Stimulated activated CD8-positive, alpha-beta memory T cell treated with anti-CD3 and anti-CD28 coated beads, Interleukin-7, amount 100 ng/mL, for 4 hours (primary cell): ENCODE measurements around the gene SEMA4D.
"Not testable (repeated sequence)": the region's sequence is repeated elsewhere in the genome, so short reads cannot be mapped to it uniquely, and the experiment has no call there.

Source experiments
- DNase-seq, 2 donors: peaks; one replicate each; pipeline ENCODE4 v3.0.0-alpha.2; 2020; ENCODE audit warnings: low read depth in 2 of 2

The SEMA4D gene

DNA sequence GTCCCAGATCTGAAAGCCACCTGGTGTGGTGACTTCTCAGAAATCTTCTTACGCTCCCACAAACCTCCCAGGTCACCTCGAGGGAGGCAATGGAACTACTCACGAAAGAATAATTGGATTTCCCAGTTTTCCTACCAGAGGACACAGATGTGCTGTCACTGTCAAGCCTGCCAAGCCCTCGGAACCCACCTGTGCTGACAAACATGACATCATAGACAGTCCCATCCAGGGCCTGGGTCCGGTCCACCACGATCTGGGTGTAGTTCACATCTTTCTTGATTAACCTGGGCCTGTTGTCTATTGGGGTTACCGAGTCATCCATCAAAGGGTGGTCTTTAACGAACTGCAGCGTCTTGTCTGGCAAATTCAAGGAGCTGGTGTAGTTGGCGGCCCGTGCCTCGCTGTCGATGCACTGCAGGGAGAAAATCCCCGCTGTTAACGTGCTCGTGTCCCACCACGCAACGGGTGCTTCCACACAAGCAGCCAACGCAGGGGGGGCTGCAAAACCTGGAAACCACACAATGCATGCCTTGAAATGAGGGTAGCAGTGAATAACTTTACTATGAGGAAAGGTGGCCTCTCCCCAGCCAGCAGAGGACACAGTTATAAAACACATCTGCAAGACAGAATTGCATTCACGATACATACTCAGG lies 110.6 kb downstream of the SEMA4D start:
- DNase-seq = no peak

DNA sequence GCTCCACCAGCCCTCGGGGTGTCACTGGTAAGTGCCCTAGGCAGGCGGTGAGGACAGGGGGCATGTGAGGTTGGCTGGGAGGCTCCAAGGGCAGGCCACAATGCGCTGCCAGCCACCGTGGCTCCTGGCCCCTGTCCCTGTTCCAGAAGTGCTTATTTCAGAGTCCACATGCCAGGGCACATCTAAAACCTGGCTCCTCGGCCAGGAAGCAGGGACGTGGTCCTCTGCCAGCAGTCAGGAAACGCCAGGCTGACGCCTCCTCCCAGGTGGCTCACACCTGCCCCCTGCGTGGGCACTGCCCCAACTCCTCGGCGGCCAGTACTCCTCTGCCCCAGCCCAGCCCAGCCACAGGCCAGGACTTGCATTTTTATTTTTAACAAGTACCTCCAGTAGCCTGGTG lies 111.1 kb downstream of the SEMA4D start:
- DNase-seq = no peak

DNA sequence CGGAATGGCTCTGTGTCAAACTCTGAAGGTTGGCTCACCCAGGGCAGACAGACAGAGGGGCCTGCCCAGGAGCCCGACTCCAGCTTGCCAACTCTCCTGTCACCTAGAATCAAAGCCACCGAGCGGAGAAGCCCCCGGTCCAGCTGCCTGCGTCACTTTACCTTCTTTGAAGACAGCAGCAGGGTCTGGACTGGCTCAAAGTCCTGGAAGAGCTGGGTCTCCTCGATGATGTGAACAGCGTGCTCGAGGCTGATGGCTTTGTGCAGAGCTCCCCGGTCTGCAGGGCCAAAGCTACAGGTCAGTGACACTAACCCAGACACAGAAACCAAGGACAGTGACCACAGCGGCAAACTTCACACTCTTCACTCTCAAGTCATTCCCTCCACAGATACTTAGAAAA lies 111.7 kb downstream of the SEMA4D start:
- DNase-seq = no peak

DNA sequence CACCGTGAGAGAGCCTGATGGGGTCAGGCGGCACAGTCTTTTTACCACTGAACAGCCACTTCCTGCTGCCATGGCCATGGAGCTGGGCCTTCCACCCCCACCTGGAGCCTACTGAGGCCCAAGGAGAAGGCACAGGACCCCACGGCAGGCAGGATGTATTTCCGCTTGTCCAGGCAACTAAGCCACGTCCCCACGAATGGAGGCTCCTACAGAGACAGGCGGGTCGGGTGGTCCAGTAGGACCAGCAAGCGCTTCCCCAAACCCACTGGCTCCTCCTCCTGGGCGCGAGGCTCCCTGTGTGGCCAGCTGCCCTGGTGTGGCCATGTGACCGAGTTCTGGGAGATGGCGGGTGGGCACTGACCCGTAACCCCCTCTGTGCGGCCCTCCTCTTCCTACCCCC lies 113.1 kb downstream of the SEMA4D start:
- no peak for DNase-seq

DNA sequence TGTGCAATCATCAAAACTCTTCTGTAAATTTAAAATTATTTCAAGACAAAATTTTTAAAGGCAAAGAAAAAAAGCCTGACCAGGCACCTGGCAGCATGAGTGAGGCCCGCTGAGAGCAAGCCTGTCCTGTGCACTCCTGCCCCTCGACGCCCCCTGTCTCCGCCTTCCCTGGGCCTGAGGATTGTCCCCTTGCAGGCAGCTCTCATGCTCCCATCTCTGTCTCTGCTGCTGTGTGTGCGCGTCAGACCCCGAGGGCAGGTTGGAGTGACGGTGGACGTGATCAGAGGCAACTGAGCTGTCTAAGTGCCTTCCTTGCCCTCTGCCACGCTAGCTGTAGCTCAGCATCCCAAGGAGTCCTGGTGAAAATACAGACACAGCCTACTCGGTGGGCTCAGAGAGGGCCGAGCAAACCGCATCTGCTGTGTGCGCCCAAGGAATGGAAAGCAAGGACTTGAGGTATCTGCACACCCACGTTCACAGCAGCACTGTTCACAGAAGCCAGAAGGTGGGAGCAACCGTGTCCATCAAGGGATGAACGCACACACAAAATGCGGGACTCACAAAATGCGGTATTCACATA lies 114.1 kb downstream of the SEMA4D start:
- DNase-seq = no peak

DNA sequence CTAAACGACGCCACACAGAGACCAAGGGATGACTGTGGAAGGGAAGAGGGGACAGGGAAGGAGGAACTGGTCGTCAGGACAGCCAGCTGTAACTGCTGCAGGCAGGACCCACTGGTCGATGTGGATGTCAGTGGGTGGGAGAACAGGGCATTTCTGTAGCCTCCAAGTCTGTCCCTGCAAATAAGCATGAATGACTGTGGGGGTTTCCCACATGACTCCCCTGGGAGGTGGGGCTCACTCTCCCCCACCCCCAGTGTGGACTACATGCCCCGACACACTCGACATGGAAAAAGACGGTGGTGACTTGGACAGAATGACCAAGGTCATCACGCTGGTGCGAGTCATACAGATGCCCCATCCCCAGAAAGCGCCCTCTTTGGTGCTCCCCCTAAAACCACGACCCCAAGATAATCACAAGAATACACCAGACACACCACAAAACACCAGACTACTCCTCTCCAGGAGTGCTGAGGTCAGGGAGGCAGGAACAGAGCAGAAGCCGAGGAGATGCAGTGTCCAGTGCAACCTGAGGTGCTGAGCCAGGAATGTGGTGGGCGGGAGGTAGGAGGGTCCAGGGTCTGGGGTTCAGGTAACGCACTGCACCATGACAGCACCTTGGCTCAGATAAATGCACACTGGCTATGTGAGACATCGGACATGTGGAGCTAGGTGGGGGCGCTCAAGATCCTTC lies 114.7 kb downstream of the SEMA4D start:
- DNase-seq = no peak

DNA sequence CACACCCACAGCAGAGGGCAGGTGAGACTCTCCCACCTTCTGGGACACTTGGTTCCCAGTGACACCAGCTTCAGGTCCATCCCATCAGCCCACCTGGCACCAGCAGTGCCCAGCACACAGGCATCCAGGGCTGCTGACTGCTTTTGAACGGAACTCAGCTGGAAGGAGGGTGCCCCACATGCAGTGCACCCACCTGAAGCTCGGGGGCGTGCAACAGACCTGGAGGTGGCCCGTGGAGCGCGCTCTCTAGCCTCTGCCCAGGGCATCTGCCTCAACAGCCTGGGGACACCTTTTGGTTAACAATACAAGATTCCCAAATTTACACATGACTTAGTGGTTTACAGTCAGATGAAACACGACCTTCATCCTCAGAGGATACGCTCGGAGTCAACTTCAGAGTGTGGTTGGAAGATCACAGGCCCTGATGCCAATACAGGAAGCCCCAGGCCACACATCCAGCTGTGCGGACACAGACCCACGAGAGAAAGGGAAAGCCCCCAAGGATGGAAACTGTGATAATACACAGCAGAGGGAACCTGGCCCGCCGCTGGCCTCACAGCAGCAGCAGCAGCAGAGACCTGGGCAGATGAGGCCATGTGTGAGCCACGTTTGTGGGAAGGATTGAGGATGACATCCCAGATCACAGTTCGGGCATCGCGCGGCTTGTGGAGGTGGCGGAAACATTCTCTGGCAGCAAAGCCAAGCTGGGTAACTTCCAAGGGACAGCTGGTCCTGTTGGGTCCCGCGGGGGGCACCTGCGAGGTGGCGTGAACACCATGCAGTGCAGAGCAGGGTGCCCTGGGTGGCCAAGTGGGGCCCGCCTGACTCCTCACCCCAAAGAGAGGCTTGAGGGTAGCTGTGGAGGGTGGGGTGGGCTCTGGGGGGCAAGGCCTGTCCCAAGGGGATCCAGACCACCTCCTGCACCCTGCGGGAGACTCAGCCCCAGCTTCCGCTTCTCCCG lies 115.6 kb downstream of the SEMA4D start:
- no peak for DNase-seq

DNA sequence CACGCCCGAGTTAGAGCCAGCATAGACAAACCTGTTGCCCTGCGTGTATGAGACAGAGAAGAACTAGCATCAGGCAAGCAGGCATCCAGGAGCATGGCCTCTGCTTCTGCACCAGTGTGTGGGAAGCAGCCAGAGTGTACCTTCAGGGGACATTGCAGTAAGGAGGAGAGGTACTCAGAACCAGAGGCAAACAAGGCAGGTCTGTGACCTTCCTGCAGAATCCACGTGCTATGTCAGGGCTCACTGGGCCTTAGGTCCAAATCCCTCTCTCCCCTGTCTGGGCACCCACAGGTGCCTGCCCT lies 116.7 kb downstream of the SEMA4D start:
- DNase-seq = no peak

DNA sequence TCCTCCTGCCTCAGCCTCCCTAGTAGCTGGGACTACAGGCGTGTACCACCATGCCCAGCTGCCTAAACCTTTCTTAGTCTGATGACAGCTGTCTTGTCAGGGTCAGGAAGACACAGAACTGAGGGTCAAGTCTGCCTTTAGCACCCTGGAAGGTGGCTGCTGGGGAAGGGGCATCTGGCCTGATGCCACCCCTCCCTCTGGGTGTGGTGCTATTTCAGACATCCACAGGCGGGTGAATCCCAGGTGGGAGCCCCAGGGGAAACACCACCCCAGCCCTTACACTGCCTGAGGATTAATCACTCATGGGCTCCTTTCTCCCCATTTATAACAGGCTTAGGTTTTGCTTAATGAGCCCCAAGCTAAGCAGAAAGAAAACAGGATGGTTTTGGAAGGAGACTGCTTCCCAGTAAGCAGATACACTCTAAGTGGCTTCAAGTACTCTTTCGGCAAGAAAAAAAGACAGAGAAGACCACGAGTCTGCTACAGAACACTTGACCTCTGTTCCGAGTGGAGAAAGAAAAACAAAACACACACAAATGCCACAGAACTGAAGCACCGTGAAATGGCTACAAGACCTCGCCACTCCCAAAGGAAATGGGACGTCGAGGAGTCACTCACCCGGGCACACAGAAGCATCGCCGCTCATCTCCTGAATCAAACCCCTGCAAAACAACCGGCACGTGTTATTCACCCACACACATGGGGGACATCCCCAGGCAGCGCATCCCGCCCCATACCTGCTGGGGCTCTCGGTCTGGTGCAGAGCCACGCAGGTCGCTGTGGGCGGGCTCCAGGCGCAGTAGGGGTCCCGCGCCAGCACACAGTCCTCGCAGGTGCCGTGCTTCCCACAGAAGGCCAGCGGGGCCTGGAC lies 117.2 kb downstream of the SEMA4D start:
- no peak for DNase-seq

DNA sequence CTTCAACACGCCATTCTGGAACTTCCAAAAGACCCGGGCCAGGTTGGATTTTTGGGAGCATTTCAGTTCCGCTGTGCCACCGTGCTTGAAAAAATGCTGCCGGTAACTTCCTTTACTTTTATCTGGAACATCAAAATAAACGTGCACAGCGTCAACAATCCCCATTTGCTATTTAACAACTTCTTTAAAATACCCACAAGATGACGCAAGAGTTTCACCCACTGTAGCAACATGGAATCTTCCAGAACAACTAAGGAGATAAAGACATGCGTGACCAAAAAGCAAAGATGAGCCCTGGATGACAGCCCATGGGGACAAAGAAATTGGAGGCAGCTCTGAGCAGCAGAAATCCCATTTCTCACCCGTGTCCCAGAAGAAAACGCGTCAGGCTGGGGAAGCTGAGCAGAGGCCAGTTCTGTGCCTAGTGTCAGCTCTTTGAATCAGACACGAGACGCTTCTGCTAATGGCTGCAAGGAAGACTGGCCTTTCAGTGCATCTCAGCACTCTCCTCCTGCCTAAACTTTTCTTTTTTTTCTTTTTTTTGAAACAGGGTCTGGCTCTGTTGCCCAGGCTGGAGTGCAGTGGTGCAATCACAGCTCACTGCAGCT lies 118.3 kb downstream of the SEMA4D start:
- no peak for DNase-seq

DNA sequence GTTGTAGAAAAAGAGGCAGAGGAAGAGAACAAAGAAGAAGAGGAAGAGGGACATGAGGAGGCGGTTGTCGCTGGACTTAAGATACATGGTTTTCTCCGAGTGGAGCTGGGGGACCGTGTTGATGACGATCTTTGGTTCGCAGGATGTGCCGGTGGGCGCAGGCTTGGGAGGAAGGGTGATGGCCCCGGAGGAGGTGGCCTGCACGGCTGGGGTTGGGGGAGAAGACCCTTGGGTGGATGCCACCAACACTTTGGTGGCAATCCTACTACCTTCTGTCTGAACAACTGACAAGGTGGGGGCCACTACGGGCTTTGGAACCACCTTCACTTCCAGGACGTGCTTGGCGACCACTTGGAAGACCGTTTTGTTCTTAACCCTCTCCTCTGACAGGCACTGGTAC lies 118.9 kb downstream of the SEMA4D start:
- no peak for DNase-seq

DNA sequence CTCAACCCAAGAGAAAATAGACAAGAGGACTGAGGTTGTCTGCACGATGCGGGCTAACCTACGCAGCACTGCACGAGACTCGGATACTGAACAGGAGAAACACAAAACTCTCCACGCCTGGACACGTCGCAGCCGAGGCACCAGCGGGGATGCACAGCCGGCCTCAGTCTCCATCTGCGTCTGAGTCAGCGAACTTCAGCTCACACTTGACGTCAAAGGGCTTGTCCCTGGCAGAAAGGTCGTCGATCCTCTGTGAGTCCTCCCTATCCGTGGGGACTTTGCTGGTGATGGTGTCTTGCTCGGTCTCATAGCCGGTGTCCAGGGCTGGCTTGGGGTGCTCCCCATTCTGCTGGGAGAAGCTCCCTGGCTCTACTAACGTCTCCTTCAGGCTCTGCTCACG lies 119.4 kb downstream of the SEMA4D start:
- DNase-seq = no peak

DNA sequence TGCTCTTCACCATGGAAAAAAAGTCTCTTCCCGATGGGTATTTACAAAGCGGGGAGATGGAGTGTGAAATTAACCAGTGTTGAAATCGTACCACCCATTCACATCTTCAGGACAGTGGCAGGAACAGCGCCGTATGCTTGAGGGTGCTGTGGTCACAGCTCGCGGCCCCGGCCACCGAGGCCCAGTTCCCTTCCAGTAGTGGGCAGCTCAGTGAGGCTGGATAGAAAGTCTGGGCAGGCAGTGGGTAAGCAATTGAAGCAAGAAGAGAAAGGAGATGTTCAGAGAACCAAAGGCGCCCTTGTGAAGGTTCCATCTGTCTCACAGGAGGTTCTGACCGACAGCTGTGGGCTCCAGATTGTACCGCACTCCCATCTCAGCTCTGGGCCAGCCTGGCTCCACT lies 120.5 kb downstream of the SEMA4D start:
- no peak for DNase-seq

DNA sequence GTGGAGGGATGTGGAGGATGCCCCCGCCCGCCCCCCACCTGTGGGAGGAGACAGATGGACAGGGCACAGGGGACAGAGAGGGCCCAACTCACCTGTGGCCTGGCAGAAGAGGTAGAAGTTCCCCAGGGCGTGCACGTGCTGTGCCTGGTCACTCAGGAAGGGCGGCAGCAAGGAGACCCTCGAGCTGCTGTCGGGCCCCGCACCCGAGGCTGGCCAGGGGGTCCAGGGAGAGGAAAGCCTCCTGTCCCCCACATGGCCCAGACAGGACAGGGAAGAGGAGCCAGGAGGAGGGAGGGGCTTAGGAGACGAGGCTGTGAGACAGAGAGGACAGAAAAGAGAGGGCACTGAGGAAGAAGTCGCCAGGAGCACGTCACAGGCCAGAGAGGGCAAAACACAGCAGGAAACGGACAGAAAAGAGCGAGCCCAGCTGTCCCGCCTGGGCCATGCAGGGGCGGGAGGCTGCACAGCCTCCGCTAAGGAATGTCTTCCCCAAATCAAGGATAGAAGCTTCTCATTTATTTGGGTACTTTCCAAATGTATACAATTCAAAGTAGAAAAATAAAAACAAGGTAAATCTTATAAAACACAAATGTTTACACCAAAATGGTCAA lies 121.1 kb downstream of the SEMA4D start:
- no peak for DNase-seq

DNA sequence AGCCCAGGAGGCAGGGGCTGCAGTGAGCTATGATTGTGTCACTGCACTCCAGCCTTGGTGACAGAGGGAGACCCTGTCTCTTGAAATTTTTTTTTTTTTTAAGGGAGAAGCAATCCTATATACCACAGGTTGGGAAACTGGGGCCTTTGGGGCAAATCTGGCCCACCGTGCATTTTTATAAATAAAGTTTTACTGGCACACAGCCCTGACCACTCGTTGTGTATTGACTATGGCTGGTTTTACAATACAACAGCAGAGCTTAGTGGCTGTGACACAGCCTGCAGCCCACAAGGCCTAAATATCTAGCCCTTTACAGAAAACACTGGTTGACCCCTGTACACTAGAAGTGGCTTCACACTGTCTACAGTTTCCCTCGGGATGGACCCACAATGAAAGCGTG lies 121.6 kb downstream of the SEMA4D start:
- DNase-seq = no peak

DNA sequence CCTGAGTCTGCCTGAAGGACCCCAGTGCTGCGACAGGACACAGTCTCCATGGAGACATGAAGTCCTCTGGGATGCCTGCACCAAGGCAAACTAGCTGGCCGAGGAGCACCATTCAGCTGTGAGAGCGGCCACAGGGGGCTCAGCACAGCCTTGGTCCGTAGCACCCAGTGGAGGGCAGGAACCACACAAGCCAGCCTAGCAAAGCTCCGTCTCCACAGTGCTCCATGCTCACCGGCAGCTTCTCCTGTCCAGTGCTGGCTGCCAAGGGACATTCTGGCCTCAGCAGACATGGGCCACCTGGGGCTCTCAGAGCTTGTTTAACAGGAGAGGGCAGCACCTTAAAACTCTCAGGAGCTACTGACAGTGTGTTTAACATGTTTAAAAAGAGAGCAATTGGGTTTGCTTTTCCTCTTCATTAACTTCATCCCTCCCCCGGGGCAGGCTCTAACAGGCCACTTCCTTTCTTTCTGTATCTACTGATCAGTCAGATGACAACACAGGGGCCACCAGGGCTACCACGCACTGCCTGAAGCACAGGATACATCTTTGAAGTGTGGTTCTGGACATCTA lies 122.6 kb downstream of the SEMA4D start:
- DNase-seq = no peak

DNA sequence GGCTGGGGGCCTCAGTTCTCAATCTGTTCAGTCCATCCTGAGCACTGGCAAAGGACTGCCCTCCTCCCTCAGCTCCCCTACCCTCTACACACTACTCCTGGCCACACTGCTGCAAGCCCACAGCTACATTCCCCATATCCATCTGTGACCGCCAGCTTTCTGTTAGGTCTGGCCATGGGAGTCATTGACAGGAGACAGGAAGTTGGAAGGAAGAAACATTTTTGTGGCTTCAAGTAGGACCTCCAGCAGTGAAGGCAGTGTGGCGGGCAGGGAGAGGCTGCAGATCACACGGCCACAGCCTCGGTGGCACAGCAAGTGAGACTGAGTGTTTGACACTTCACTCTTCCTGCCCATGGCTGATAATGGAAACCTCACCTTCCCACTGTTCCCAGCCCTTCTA lies 123.7 kb downstream of the SEMA4D start:
- no peak for DNase-seq

DNA sequence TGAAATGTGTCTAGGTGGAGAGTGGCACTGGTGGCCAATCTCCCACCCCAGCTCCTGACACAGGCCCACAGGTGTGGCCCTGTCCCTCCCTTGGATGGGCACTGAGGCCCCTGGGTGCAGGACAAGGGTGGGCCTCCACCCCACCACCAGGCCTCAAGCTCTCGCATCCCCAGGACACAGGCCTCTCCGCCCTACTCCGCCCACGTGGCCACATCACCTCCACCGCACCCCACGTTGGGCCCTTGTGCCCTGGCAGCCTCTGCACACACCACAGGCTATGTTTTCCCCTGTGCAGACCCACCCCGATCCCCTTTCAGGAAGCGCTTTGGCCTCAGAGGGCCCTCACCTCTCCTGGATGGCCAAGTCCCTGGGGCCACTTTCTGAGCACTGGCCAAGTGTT lies 124.9 kb downstream of the SEMA4D start:
- DNase-seq = no peak

DNA sequence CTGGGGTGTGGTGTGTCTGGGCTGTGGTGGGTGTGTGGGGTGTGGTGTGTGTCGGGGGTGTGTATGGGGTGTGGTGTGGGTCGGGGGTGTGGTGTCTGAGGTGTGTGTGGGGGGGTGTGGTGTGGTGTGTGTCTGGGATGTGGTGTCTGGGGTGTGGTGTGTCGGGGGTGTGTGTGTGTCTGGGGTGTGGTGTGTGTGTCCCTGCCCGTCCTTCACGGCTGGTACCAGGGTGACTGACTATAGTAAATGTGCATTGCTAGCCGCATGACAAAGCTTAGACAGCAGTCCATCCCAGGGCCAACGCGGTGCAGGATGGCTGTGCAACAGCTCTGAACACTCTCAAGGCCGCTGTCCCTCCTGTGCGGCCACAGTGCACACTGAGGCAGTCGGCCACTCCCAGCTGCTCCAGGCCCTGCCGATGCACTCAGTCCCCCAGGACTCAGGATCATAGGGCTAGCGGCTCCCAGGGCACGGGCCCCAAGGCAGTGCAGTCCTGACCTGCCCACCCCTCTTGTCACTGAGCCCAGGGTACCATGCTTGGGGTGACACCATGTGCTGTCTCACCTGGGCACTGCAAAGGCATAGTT lies 125.6 kb downstream of the SEMA4D start:
- peak; percentile 23 to 28 for DNase-seq

DNA sequence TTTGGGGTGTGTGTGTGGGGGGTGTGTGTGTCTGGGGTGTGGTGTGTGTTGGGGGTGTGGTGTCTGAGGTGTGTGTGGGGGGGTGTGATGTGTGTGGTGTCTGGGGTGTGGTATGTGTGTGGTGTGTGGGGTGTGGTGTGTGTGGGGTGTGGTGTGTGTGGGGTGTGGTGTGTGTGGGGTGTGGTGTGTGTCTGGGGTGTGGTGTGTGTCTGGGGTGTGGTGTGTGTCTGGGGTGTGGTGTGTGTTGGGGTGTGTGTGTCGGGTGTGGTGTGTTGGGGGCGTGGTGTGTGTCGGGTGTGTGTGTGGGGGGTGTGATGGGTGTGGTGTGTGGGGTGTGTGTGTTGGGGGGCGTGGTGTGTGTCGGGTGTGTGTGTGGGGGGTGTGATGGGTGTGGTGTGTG lies 126.1 kb downstream of the SEMA4D start:
- not testable (repeated sequence) for DNase-seq
